GM12874 (cell line): ENCODE results near the gene KLF11.

Experiments used
- CTCF ChIP-seq: IDR thresholded peaks from 2 replicates; pipeline ENCODE4 v1.5.1; 2011; ENCODE audit warnings: low read depth, mild to moderate bottlenecking, control low read depth, low read length, moderate library complexity; ENCODE audit not compliant: insufficient read depth

The KLF11 gene

GRCh38 chr2:10034333-10035052 lies 8.9 kb upstream of the KLF11 start:
- no peak for TF ChIP-seq CTCF

- TF ChIP-seq CTCF, result no peak
Observed at GRCh38 chr2:10035053-10035422, 8.3 kb upstream of the KLF11 start.

GRCh38 chr2:10035633-10036032 lies 7.7 kb upstream of the KLF11 start:
- no peak for TF ChIP-seq CTCF

GRCh38 chr2:10036095-10036884 lies 7.1 kb upstream of the KLF11 start:
- TF ChIP-seq CTCF, result peak; percentile 40

GRCh38 chr2:10038123-10038522 lies 5.2 kb upstream of the KLF11 start:
- TF ChIP-seq CTCF, result no peak

GRCh38 chr2:10038716-10039115 lies 4.6 kb upstream of the KLF11 start:
- TF ChIP-seq CTCF, result no peak

GRCh38 chr2:10039658-10040410 lies 3.5 kb upstream of the KLF11 start:
- TF ChIP-seq CTCF, result no peak
